GM12864 (cell line): ENCODE data around the gene NCBP3.

Experiments used
- DNase-seq: peaks from one replicate; pipeline ENCODE4 v3.0.0-alpha.2; 2011; ENCODE audit warnings: low read depth
- H3K4me3 ChIP-seq: 2 replicates; pipeline ENCODE4 v1.5.1; 2011; ENCODE audit warnings: mild to moderate bottlenecking, low read depth, low read length, control low read depth
- CTCF ChIP-seq: IDR thresholded peaks from 2 replicates; pipeline ENCODE4 v1.5.1; 2011; ENCODE audit warnings: low read depth, mild to moderate bottlenecking, moderate library complexity, low read length, control low read depth, inconsistent platforms; ENCODE audit errors: missing control alignments

NCBP3 gene

GRCh38 chr17:3754458-3755334, 91.3 kb downstream of the NCBP3 start:
- no peak for DNase-seq

GRCh38 chr17:3754066-3754457, 92.0 kb downstream of the NCBP3 start:
- no peak for DNase-seq
- no peak overlapping the region for H3K4me3 ChIP-seq
- TF ChIP-seq CTCF, result no peak

More at GRCh38 chr17:3754458-3755334, 91.3 kb downstream of the NCBP3 start:
- no peak for TF ChIP-seq CTCF
- no peak overlapping the region for H3K4me3 ChIP-seq

- no peak for DNase-seq
- no peak for TF ChIP-seq CTCF
- no peak overlapping the region for H3K4me3 ChIP-seq
Observed at GRCh38 chr17:3753624-3754023, 92.4 kb downstream of the NCBP3 start.
